CD1c-positive myeloid dendritic cell (primary cell): Measurements from ENCODE around the gene AGPAT2.

ENCODE experiments used
- DNase-seq: peaks from one replicate; pipeline ENCODE4 v3.0.0-alpha.2; 2016; ENCODE audit errors: extremely low spot score

AGPAT2 gene

GRCh38 chr9:136673975-136674785, 13.1 kb downstream of the AGPAT2 start:
- no peak for DNase-seq

GRCh38 chr9:136673088-136673974, 13.9 kb downstream of the AGPAT2 start:
- DNase-seq, result no peak

- no peak for DNase-seq
Observed at GRCh38 chr9:136672431-136673087, 14.7 kb downstream of the AGPAT2 start.

GRCh38 chr9:136671646-136672430, 15.4 kb downstream of the AGPAT2 start:
- peak; percentile 47 for DNase-seq

GRCh38 chr9:136671254-136671614, 16.0 kb downstream of the AGPAT2 start:
- DNase-seq, result no peak

GRCh38 chr9:136670576-136671253, 16.5 kb downstream of the AGPAT2 start:
- DNase-seq, result no peak

GRCh38 chr9:136669791-136670464, 17.3 kb downstream of the AGPAT2 start:
- DNase-seq, result no peak

- DNase-seq, result no peak
Observed at GRCh38 chr9:136668983-136669790, 18.1 kb downstream of the AGPAT2 start.

- no peak for DNase-seq
Observed at GRCh38 chr9:136667940-136668760, 19.1 kb downstream of the AGPAT2 start.

GRCh38 chr9:136667214-136667939, 19.9 kb downstream of the AGPAT2 start:
- DNase-seq, result no peak

GRCh38 chr9:136666372-136667213, 20.7 kb downstream of the AGPAT2 start:
- no peak for DNase-seq

GRCh38 chr9:136665704-136666371, 21.4 kb downstream of the AGPAT2 start:
- DNase-seq, result peak; percentile 16

- DNase-seq, result peak; percentile 38
Observed at GRCh38 chr9:136665111-136665703, 22.1 kb downstream of the AGPAT2 start.

GRCh38 chr9:136664000-136664915, 23.0 kb downstream of the AGPAT2 start:
- DNase-seq, result no peak
